Liver (tissue), 9 donors: Measurements from ENCODE around the gene ACLY. TPM values are rescaled to one million over a fixed set of nuclear protein-coding genes. Genes with fewer than 3 reads are reported as not detected.
A peak's percentile ranks its signal among the peaks of the same experiment; 100 is the strongest.

Source experiments
- DNase-seq: peaks from one replicate; pipeline ENCODE4 v3.0.0-alpha.2; 2017; ENCODE audit warnings: low spot score
- H3K27ac ChIP-seq, 2 donors: one replicate each; pipeline ENCODE4 v1.7.0; 2013; ENCODE audit warnings: inconsistent platforms in 2 of 2, low read length in 2 of 2, control low read depth in 1 of 2, low read depth in 1 of 2, mild to moderate bottlenecking in 1 of 2
- H3K27me3 ChIP-seq, 4 donors: one replicate each; pipeline versions ENCODE4 v1.6.1 to v1.7.0; 2013; ENCODE audit warnings: low read length in 3 of 4, inconsistent platforms in 1 of 4, mild to moderate bottlenecking in 1 of 4, moderate library complexity in 1 of 4; ENCODE audit not compliant: control insufficient read depth in 4 of 4, insufficient read depth in 4 of 4
- H3K36me3 ChIP-seq, 4 donors: one replicate each; pipeline versions ENCODE4 v1.6.1 to v1.7.0; 2013; ENCODE audit warnings: low read length in 3 of 4, mild to moderate bottlenecking in 3 of 4, low read depth in 1 of 4, moderate library complexity in 1 of 4; ENCODE audit not compliant: control insufficient read depth in 4 of 4, insufficient read depth in 3 of 4
- H3K4me1 ChIP-seq, 4 donors: one replicate each; pipeline versions ENCODE4 v1.6.1 to v1.7.0; 2013; ENCODE audit warnings: low read length in 3 of 4, mild to moderate bottlenecking in 3 of 4, moderate library complexity in 1 of 4; ENCODE audit not compliant: control insufficient read depth in 4 of 4, insufficient read depth in 4 of 4
- H3K4me3 ChIP-seq, 3 donors: one replicate each; pipeline versions ENCODE4 v1.6.1 to v1.7.0; 2013; ENCODE audit warnings: low read length in 3 of 3, control low read depth in 1 of 3, low read depth in 1 of 3, mild to moderate bottlenecking in 1 of 3
- H3K9ac ChIP-seq, 2 donors: one replicate each; pipeline ENCODE4 v1.7.0; 2013; ENCODE audit warnings: low read length in 2 of 2, mild to moderate bottlenecking in 2 of 2, moderate library complexity in 2 of 2, control low read depth in 1 of 2, low read depth in 1 of 2
- H3K9me3 ChIP-seq, 4 donors: one replicate each; pipeline versions ENCODE4 v1.6.1 to v1.7.0; 2013; ENCODE audit warnings: low read length in 3 of 4; ENCODE audit not compliant: control insufficient read depth in 4 of 4
- FOXA1 ChIP-seq: IDR thresholded peaks from 2 replicates; pipeline ENCODE4 v1.6.1; 2016; ENCODE audit warnings: antibody characterized with exemption
- FOXA2 ChIP-seq: IDR thresholded peaks from 2 replicates; pipeline ENCODE4 v1.6.1; 2016; ENCODE audit warnings: antibody characterized with exemption
- HNF4A ChIP-seq, 2 donors: conservative IDR thresholded peaks; 2 replicates each; pipeline ENCODE4 v1.6.1; 2016; ENCODE audit warnings: antibody characterized with exemption in 2 of 2, mild to moderate bottlenecking in 2 of 2
- HNF4G ChIP-seq: IDR thresholded peaks from 2 replicates; pipeline ENCODE4 v1.6.1; 2016; ENCODE audit warnings: antibody characterized with exemption
- JUND ChIP-seq, 2 donors: IDR thresholded peaks; 2 replicates each; pipeline ENCODE4 v1.6.1; 2016; ENCODE audit warnings: antibody characterized with exemption in 2 of 2
- MAX ChIP-seq: IDR thresholded peaks from 2 replicates; pipeline ENCODE4 v1.6.1; 2016; ENCODE audit warnings: antibody characterized with exemption
- NR2F2 ChIP-seq: IDR thresholded peaks from 2 replicates; pipeline ENCODE4 v1.6.1; 2016; ENCODE audit warnings: antibody characterized with exemption
- RAD21 ChIP-seq, 2 donors: IDR thresholded peaks; 2 replicates each; pipeline ENCODE4 v1.6.1; 2016; ENCODE audit warnings: antibody characterized with exemption in 2 of 2, mild to moderate bottlenecking in 2 of 2
- SP1 ChIP-seq: IDR thresholded peaks from 2 replicates; pipeline ENCODE4 v1.6.1; 2018; ENCODE audit warnings: antibody characterized with exemption, mild to moderate bottlenecking
- YY1 ChIP-seq: IDR thresholded peaks from 2 replicates; pipeline ENCODE4 v1.6.1; 2016; ENCODE audit warnings: antibody characterized with exemption, mild to moderate bottlenecking
- WGBS: extraction: QIAGEN DNeasy Blood & Tissue Kit; methylation state at CpG from one replicate; pipeline ENCODE4 v1.1.7; 2013; 5-methylcytosine and 5-hydroxymethylcytosine counted together
- polyA plus RNA-seq, 2 donors: library from polyadenylated mRNA; stranded (reverse) in 1 of 2; unstranded in 1 of 2; fragments of 200-250 nt in 1 of 2; fragments of >200 nt in 1 of 2; fragmentation: Nextera tagmentation in 1 of 2; extraction: Ambion mirVana in 1 of 2; gene quantifications; one replicate each; pipeline versions ENCODE4 v1.2.1 to v1.2.3, GENCODE V29; 2013 to 2015
- total RNA-seq, 2 donors: library from RNA; depleted of rRNA; stranded (reverse); fragments of >200 nt; gene quantifications; one replicate each; pipeline ENCODE4 v1.2.3, GENCODE V29; 2014
- TF ChIP-seq, protein P1 (sequence below): fragments of 150-350 bp; IDR thresholded peaks from 2 replicates; pipeline ENCODE4 v1.5.1; 2017; ENCODE audit warnings: improper control_type of control experiment, low read depth, low read length; ENCODE audit not compliant: missing input control
- TF ChIP-seq, protein P2 (sequence below): IDR thresholded peaks from 2 replicates; pipeline ENCODE4 v1.6.1; 2016; ENCODE audit warnings: antibody characterized with exemption
- TF ChIP-seq, protein P3 (sequence below): IDR thresholded peaks from 2 replicates; pipeline ENCODE4 v1.6.1; 2016; ENCODE audit warnings: antibody characterized with exemption
- donor health status: healthy.
- donor health status: healthy.
- donor health status: healthy.
- donor health status: healthy.
- donor health status: healthy.

ACLY gene
- total and polyA plus RNA-seq, 4 donors: 12.1 to 133 (median 37.1) TPM

DNA sequence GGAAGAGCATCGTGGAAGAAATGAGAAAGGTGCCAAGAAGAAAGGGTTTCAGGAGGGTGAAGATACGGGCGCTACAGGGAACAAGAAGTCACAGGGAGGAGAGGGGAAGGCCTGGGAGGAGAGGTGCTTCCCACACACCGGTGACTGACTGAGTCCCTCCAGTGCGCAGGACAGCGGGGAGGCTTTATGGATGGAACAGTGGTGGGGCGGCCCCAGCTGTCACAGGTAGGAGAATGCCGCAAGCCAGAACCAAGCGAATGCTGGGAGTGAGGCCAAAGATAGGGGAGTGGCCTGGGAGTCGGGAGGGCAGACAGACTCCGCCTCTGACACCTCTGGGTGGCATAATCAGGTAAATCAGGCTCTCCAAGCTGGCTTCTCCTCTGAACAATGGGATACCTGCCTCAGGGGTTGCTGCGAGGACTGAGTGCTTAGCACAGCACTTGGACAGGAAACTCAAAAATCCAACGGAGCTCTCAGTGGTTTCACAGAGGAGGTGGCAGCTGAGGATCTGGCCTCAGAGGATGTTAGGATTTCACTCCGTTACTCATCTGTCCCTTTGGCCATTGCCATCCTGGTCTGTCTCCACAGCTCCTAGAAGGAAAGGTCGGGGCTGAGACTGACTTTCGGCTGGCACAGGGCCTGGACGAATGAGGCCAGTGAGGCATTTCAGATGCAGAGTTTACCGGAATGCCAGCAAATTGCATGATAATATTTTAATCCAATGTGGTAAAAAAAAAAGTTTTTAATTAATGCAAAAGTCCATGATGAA is 47.1 kb upstream of the ACLY start (continued):
- TF ChIP-seq, protein P1, sequence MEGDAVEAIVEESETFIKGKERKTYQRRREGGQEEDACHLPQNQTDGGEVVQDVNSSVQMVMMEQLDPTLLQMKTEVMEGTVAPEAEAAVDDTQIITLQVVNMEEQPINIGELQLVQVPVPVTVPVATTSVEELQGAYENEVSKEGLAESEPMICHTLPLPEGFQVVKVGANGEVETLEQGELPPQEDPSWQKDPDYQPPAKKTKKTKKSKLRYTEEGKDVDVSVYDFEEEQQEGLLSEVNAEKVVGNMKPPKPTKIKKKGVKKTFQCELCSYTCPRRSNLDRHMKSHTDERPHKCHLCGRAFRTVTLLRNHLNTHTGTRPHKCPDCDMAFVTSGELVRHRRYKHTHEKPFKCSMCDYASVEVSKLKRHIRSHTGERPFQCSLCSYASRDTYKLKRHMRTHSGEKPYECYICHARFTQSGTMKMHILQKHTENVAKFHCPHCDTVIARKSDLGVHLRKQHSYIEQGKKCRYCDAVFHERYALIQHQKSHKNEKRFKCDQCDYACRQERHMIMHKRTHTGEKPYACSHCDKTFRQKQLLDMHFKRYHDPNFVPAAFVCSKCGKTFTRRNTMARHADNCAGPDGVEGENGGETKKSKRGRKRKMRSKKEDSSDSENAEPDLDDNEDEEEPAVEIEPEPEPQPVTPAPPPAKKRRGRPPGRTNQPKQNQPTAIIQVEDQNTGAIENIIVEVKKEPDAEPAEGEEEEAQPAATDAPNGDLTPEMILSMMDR: no peak
- TF ChIP-seq SP1: peak; percentile 41
- TF ChIP-seq YY1: peak; percentile 61
- TF ChIP-seq NR2F2: no peak

- Histone ChIP-seq H3K4me3 (no peak overlapping the region), H3K27ac (no peak overlapping the region), H3K4me1 (peaks cover 0 to 27% (median 13%) of the 10 kb centered on the region in 4 donors), H3K27me3 (no peaks in the 10 kb centered on the region), H3K9me3 (no peaks in the 10 kb centered on the region), H3K36me3 (no peaks in the 10 kb centered on the region), H3K9ac (no peak overlapping the region)
- peak; percentile 88 to 93 for TF ChIP-seq RAD21 (IDR thresholded peaks at IDR 0.05)
- TF ChIP-seq, protein P2, sequence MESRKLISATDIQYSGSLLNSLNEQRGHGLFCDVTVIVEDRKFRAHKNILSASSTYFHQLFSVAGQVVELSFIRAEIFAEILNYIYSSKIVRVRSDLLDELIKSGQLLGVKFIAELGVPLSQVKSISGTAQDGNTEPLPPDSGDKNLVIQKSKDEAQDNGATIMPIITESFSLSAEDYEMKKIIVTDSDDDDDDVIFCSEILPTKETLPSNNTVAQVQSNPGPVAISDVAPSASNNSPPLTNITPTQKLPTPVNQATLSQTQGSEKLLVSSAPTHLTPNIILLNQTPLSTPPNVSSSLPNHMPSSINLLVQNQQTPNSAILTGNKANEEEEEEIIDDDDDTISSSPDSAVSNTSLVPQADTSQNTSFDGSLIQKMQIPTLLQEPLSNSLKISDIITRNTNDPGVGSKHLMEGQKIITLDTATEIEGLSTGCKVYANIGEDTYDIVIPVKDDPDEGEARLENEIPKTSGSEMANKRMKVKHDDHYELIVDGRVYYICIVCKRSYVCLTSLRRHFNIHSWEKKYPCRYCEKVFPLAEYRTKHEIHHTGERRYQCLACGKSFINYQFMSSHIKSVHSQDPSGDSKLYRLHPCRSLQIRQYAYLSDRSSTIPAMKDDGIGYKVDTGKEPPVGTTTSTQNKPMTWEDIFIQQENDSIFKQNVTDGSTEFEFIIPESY: no peak
- TF ChIP-seq, protein P1: peak; percentile 89
- 23% methylated on average over 9 of the region's 9 CpGs for WGBS
- DNase-seq: peak; percentile 80
These were observed 44.1 kb upstream of the ACLY start for GRCh38 chr17:41962768-41963434.

DNA sequence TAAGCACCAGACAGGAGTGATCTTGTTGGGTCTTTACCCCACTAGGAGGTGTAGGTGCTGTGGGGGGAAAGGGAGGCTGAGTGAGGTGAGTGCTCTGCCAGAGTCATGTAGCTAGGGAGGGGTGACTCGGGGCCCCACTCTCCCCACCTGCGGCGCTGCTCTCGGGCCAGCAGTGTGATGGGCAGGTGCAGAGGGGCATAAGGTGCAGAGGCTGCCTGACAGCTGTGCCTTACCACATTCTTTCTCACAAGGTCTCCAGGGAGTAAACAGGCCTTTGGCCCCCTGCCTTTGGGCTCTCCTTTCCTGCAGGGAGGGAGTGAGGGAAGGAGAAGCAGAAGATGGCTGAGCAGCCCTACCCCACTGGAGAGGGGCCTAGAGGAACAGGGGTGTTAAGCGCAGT is 43.4 kb upstream of the ACLY start:
- no peak for DNase-seq

More for the DNA sequence above, 43.4 kb upstream of the ACLY start:
- H3K4me3 ChIP-seq: no peak overlapping the region
- no peaks in the 10 kb centered on the region for H3K9me3 ChIP-seq
- H3K27ac ChIP-seq: no peak overlapping the region
- H3K9ac ChIP-seq: no peak overlapping the region
- peaks cover 0 to 20% (median 7%) of the 10 kb centered on the region in 4 donors for H3K4me1 ChIP-seq
- no peaks in the 10 kb centered on the region for H3K36me3 ChIP-seq
- 80% methylated on average over 5 of the region's 5 CpGs for WGBS
- no peaks in the 10 kb centered on the region for H3K27me3 ChIP-seq
- TF ChIP-seq MAX (no peak), HNF4G (no peak), HNF4A (conservative IDR thresholded peaks at IDR 0.05) (no peak), SP1 (no peak), JUND (IDR thresholded peaks at IDR 0.05) (no peak), FOXA1 (no peak), FOXA2 (no peak)
- TF ChIP-seq, protein P3, sequence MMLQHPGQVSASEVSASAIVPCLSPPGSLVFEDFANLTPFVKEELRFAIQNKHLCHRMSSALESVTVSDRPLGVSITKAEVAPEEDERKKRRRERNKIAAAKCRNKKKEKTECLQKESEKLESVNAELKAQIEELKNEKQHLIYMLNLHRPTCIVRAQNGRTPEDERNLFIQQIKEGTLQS: no peak
- TF ChIP-seq, protein P2: no peak
